Fibroblast of skin of back (primary cell): ENCODE measurements around the gene RNF126.
"Not testable (repeated sequence)": the region's sequence is repeated elsewhere in the genome, so short reads cannot be mapped to it uniquely, and the experiment has no call there.

Experiments
- DNase-seq: peaks from one replicate; pipeline ENCODE4 v3.0.0-alpha.2; 2013

The RNF126 gene

DNA sequence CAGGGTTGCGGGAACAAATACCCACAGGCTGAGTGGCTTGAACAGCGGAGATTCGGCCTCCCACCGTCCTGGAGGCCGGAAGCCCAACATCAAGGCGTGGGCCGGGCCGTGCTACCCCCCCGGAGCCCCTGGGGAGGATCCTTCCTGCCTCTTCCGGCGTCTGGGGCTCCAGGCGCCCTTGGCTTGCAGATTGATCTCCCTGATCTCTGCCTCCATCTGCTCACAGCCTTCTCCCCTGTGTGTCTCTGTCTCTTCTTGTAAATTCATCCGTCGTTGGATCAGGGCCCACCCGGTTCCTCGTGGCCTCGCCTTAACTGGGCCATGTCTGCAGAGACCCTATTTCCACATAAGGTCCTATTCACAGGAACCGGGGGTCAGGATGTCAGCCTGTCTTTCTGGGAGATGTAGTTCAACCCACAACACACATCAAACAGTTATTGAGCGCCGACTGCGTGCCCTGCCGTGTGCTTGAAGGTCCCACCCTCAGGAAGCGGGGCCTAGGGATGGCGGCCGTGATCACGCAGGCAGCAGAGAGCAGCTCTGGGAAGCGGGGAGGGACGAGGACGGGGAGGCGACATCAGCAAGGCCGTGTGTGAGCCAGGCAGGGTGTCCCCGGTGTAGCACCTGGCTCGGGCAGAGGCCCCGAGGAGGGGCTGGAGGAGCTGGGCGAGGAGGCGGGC is 52.1 kb downstream of the RNF126 start:
- DNase-seq, result peak; percentile 91

DNA sequence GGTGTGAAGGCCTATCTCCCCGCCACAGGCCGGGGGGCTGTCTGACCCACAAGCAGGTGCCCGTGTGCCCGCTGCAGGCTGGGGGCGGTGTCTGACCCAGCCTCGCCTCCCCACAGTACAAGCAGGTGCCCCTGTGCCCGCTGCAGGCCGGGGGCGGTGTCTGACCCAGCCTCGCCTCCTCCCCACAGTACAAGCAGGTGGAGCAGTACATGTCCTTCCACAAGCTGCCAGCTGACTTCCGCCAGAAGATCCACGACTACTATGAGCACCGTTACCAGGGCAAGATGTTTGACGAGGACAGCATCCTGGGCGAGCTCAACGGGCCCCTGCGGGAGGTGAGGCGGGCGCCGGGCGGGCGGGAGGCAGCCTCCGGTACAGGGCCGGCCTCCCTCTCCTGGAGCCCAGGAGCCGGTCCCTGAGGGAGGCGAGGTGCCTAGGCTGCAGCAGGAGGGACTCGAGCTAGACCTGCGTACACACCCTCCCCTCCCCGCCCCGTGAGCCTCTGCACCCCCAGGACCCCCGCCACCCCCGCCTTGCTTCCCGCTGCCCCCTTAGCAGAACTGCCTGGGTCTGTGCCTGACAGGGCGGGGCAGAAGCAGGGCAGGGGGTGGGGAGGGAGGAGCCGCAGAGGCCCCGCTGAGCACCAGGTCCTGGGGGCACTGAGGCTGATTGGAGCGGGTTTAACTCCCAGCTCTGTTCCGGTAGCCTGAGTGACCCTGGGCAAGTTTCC is 52.8 kb downstream of the RNF126 start:
- no peak for DNase-seq

DNA sequence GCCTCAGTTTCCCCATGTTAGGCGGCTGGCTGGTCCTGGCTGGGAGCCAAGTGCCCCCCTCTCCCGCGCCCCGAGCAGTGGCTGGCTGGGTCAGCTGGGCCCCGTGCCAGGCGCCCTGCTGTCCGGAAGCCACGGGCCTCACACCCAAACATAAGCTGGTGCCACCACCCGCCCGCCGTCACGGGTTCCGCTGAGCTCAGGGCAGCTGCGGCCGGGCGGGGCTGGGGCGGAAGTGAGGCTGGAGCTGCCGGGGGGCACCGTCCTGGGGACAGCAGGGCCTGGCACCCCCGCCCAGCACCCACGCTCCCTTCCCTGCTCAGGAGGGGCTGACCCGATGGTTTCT is 54.0 kb downstream of the RNF126 start:
- no peak for DNase-seq

DNA sequence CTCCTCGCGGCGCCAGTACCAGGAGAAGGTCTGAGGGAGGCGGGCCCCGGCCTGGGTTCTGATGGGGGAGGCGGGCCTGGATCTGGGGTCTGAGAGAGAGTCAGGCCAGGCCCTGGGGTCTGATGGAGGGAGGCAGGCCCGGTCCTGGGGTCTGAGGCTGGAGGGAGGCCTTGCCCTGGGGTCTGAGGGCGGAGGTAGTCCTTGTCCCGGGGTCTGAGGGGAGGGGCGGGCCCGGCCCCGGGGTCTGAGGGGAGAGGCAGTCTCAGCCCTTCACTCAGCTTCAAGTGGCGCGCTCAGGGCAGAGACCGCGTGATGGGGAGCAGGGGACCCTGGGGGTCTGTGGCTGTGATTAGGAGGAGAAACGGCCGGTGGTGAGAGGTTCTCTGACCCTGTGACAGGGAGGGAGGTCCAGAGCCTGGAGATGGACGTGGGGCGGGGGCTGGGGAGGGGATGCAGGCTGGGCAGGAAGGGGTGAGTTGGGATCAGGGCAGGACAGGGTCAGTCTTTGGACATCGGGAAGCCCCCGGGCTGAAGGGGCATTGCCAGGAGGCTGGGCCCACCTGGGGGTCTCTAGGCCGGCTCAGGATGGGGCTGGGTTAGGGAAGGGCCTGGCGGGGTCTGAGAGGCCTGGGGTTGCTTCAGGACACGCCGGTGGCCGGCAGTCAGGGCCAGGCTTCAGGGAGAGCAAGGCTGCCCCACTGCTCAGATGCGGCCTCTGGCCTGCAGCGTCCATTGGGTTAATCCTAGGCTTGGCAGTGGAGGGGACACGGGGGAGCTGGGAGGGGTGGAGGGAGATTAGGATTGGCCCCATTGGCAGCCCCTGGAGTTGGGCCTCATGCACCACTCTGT is 54.6 kb downstream of the RNF126 start:
- DNase-seq, result no peak

DNA sequence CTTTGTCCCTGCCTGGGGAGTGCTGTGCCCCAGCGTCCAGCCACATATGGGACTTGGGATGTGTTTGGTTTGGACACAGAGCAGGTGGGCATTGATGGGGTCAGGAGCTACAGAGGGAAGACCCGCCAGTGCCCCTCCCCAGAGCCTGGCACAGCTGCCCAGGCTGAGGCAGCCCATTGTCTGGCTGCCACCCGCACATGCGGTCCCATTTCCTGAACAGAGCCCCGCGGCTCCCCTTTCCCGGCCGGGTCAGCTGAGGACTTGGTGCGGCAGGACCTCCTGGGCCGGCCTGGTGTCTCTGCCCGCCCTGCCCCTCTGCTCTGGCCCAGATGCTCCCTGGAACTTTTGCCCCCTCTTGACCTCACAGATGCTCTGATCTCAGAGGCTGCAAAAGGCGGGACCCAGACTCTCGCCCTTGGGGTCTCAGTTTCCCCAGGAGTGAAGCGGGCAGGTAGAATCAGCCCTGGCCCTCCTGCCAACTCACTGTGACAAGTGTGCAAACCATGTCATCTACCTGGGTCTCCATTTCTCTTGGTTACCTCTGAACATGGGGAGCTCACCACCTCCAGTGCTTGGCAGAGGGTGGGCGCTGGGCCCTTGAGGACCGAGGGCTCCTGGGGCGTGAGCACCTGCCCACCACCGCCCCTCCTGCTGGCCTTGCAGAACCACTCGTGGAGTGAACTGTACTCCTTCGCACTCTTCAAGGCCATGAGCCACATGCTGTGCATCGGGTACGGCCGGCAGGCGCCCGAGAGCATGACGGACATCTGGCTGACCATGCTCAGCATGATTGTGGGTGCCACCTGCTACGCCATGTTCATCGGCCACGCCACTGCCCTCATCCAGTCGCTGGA is 55.5 kb downstream of the RNF126 start:
- DNase-seq, result no peak

DNA sequence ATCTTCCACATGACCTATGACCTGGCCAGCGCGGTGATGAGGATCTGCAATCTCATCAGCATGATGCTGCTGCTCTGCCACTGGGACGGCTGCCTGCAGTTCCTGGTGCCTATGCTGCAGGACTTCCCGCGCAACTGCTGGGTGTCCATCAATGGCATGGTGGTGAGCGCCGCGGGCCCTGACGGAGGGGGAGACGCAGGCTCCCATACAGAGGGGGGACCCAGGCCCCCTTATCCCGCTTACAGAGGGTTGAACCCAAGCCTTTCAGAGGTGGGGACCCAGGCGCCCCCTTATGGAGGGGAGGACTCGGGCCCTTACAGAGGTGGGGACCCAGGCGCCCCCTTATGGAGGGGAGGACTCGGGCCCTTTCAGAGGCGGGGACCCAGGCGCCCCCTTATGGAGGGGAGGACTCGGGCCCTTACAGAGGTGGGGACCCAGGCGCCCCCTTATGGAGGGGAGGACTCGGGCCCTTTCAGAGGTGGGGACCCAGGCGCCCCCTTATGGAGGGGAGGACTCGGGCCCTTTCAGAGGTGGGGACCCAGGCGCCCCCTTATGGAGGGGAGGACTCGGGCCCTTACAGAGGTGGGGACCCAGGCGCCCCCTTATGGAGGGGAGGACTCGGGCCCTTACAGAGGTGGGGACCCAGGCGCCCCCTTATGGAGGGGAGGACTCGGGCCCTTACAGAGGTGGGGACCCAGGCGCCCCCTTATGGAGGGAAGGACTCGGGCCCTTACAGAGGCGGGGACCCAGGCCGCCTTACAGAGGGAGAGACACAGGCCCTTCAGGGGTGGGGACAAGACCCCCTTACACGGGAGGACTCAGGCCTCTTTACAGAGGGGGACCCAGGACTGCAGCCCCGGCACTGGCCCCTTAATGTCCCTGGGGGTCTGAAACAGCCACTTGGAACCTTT is 57.7 kb downstream of the RNF126 start:
- DNase-seq, result not testable (repeated sequence)

DNA sequence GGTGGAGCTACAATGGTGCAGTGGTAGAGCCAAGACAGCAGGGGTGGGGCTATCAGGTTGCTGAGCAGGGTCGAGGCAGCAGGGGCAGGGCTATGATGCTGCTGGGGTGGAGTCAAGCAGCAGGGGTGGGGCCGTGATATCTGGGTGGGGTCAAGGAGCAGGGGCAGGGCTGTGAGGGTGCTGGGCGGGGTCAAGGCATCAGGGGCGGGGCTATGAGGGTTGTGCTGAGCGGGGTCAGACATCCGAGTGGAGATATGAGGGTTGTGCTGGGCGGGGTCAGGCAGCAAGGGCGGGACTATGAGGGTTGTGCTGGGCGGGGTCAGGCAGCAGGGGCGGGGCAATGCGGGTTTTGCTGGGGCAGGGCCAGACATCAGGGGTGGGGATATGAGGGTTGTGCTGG is 58.7 kb downstream of the RNF126 start:
- DNase-seq, result no peak

DNA sequence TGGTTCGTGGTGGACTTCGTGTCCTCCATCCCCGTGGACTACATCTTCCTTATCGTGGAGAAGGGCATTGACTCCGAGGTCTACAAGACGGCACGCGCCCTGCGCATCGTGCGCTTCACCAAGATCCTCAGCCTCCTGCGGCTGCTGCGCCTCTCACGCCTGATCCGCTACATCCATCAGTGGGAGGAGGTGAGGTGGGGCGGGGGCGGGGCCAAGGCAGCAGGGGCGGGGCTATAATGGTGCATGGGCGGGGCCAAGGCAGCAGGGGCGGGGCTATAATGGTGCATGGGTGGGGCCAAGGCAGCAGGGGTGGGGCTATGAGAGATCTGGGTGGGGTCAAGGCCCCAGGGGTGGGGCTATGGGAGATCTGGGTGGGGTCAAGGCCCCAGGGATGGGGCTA is 59.2 kb downstream of the RNF126 start:
- DNase-seq, result not testable (repeated sequence)

DNA sequence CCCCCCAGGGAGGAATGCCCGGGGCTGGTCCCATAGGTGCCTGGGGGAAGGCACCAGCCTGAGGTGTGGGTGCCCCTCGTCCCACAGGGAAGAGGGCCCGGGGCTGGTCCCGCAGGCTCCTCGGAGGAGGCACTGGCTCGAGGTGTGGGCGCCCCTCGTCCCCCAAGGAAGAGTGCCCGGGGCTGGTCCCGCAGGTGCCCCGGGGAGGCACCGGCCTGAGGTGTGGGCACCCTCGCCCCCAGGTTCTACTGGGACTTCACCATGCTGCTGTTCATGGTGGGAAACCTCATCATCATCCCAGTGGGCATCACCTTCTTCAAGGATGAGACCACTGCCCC is 59.7 kb downstream of the RNF126 start:
- not testable (repeated sequence) for DNase-seq

DNA sequence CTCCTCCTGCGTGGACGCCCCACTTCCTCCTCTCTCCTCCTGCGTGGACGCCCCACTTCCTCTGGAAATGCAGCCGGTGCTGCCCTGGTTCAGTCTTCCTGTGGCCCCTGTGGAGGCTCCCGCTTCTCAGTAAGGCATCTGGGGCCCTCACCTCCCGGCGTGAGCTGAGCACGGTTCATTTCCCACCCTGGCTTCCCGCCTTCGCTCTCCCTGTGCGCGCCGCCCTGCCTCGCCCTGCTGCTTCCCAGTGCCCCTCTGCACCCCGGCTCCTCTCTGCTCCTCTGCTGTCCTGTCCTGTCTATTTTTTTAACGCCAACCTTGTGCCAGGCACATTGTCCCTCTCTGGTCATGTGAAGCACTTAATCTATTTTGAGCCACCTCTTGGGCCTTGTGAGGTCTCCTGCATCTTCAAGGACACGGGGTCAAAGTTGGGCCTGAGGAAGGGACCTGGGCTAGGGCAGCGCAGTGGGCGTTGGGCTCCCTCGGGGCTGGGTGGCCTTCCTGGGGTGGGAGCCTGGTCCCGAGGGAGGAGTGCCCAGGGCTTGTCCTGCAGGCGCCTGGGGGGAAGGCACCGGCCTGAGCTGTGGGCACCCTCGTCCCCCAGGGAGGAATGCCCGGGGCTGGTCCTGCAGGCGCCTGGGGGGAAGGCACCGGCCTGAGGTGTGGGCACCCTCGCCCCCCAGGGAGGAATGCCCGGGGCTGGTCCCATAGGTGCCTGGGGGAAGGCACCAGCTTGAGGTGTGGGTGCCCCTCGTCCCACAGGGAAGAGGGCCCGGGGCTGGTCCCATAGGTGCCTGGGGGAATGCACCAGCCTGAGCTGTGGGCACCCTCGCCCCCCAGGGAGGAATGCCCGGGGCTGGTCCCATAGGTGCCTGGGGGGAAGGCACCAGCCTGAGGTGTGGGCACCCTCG is 60.4 kb downstream of the RNF126 start:
- no peak for DNase-seq

DNA sequence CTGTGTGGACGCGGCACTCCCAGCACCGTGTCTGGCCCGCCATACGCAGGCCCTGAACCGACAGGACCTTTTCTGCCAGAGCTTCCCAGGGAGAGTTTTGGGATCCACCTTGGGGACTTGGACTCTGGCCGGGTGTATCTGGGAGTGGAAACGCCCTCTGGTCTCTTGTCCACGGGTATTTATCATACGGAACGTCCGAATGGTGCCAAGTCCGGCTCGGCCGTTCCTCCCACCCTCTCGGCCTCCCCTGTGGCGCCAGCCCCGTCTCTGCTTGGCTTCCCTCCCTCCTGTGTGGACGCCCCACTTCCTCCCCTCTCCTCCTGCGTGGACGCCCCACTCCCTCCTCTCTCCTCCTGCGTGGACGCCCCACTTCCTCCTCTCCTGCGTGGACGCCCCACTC is 61.2 kb downstream of the RNF126 start:
- no peak for DNase-seq

DNA sequence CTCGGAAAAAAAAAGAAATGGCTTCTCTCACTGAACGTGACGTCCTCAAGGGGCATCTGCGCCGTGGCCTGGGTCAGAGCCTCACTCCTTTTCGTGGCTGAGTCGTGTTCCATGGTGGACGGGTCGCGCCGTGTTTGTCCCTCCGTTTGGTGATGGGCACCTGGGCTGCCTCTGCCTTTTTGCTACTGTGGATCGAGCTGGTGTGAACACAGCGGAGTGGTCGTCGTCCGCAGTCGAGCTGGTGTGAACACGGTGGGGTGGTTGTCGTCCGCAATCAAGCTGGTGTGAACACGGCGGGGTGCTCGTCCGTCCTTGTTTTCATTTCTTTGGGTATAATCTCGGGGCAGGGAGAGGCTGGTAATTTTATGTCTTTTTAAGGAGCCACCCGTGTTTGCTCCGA is 61.7 kb downstream of the RNF126 start:
- no peak for DNase-seq
